Activated T-cell treated with anti-CD3 and anti-CD28 coated beads, Interleukin-2, amount 50 U/mL, for 1 hour (primary cell): ENCODE results near the gene DAW1.
"Not testable (repeated sequence)": the region's sequence is repeated elsewhere in the genome, so short reads cannot be mapped to it uniquely, and the experiment has no call there.

Experiments
- DNase-seq: peaks from one replicate; pipeline ENCODE4 v3.0.0-alpha.2; 2020

The DAW1 gene

DNA sequence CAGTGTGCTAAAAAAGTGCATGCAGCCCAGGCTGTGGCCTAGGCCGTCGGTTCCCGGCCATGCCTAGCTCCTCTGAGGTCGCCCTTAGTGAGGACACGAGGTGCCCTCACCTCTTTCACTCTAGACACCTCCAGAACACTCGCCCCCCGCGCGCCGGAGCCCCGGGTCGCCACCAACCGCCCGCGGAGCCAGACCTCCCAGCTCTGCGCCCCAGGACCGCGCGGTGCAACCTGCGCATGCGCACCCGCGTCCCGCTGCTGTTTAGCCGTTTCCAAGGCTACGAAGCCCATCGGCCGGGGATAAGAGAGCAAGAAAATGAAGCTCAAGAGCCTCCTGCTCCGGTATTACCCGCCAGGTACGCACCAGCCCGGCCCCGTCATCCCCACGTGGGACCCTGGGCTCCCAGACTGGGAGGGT is at the start of gene DAW1:
Gene DAW1, plus strand, starts transcription at position 257 of the 417 bp plus-strand sequence. Its CDS starts 59 bp downstream, at position 316.
- DNase-seq: peak; percentile 45

DNA sequence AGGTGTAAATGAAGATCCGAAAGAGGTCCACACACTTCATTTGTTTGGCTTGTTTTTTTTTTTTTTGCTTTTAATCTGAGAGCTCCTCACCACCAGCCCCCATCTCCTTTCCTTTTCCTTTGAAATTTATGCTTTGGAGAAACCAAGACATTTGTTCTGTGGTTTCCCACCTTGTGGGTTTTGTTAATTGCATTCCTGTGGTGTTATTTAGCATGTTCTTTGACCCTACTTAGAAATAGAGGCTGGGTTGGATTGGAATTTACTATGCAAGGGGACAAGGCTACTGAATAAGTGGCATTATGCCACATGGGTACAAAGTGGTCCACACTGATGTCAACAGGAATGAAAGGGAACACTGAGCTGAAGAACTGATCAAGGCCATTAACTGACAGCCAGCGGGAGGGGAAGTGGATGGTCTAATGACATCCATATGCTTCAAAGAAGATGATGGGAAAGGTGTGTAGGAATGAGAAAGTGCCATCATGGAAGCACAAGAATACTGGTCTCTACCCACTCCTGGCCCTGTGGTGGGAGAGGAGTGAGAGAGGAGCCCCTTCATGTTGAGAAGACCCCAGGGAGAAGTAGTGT is 48.9 kb upstream of the DAW1 start:
- DNase-seq: no peak

DNA sequence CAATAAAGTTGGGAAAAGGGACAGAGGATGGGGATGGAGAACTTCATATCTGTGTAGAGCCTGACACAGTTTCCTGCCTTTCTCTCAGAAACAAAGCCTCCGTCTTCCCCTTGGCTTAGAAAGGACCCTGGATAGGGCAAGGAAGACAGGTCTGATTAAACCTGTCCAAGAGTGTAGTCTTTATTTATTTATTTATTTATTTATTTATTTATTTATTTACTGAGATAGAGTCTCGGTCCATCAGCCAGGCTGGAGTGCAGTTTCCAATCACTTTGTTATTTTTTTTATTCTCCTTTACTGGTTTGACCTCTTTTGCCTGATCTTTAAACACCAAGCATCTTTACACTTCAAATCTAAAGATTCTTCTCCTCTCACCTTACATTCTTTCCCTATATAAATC is 47.5 kb upstream of the DAW1 start:
- no peak for DNase-seq

DNA sequence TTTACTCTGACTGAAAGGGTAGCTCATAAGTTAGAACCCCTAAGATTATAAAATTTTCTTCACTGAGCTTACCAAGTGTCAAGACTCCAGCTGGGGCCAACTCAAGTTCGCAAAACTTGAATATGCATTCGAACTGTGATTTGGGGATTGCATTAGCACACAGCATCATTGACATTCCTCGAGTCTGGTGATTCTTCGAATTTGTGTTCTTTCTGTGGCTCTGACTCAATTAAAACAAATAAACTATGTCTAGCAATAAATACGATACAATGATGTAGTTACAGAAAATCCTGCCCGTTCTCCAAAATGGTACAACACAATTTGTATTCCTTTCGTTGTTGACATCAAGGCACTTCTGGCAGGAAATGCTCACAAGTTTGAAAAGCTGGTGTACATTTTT is 46.7 kb upstream of the DAW1 start:
- no peak for DNase-seq

DNA sequence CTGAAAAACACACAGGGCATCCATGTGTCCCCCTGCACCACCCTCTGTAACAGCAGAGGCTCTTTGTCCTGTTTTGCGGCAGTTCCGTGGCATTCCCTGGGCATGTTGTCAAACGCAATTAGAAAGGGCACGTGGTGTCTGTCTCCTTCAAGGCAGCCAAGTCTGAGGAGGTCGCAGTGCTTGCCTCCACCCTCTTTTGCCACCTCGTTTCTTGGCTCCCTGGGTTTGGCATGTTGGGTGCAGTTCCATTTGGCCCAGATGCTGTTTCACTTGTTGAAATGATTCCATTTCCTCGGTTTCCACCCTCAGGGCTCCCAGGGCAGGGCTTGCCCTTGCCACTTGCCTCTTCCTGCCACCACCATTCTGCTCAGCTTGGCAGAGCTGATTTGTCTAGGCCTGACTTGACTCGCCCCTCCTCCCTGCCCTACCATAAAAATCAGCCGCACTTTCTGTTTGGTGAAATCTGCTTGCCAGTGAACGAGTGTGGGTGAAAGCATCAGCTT is 45.4 kb upstream of the DAW1 start:
- DNase-seq: no peak

- no peak for DNase-seq
Observed at GRCh38 chr2:227826563-227826962, 44.9 kb upstream of the DAW1 start.

- no peak for DNase-seq
Observed at GRCh38 chr2:227827143-227827542, 44.3 kb upstream of the DAW1 start.

- no peak for DNase-seq
Observed at GRCh38 chr2:227828477-227828912, 42.9 kb upstream of the DAW1 start.

DNA sequence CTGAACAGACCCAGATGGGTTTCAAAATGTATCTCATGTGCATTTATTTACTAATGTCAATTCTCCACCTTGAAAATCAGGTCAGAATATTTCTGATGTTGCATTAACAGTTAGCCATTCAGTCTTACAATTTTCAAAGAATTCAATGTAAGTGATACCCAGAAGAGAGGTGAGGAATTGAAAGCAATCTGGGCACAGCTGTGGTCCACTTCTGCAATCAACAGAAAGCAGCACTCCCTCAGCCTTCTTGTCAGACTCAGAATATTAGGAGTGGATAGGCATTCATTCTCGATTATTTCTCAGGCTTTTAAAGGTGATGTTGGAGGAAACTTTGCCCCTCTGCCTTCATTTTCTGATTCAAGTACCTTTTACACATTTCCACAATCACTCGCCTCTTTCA is 42.1 kb upstream of the DAW1 start:
- no peak for DNase-seq

- no peak for DNase-seq
Observed at GRCh38 chr2:227834423-227834822, 37.0 kb upstream of the DAW1 start.

DNA sequence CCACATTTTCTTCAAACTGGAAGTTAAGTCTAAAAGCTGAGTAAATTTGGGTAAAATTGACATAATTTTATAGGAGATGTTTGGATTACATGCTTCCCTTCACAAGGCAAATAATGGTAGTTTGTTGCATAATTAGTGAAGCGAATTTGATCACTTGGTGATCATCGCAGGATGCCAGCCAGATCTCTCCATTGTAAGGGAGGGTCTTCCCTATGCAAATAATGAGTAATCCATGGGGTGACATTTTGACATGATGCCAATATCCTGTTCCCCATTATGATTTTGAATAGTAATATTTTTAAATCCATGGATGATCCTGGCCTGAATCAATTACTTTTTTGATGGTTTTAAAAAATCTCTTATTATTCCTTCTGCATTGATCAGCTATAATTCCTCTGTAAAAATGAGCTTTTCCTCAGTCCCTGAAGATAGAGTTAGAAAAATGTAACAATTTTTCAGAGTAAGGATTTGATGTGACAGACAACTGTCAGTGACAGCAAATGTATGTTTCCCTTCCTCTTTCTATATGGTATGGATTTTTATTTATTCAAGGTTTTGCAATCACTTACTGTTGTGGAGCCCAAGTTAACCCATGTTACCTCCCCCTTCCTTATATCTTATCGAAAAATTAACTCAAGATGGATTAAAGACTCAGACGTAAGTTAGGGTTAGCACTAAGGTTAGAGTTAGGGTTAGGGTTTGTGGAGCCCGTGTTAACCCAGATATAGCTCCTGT is 36.3 kb upstream of the DAW1 start:
- no peak for DNase-seq

DNA sequence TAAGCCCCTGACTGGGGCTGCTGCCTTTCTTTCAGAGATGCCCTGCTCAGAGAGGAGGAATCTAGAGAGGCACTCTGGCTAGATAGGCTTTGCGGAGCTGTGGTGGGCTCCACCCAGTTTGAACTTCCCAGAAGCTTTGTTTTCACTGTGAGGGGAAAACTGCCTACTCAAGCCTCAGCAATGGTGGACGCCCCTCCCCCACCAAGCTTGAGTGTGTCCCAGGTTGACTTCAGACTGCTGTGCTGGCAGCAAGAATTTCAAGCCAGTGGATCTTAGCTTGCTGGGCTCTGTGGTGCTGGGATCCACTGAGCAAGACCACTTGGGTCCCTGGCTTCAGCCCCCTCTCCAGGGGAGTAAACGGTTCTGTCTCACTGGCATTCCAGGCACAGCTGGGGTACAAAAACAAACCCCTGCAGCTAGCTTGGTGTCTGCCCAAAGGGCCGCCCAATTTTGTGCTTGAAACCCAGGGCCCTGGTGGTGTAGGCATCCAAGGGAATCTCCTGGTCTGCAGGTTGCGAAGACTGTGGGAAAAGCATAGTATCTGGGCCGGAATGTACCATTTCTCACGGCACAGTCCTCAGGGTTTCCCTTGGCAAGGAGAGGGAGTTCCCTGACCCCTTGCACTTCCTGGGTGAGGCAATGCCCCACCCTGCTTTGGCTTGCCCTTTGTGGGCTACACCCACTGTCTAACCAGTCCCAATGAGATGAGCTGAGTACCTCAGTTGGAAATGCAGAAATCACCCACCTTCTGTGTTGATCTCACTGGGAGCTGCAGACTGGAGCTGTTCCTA is 31.9 kb upstream of the DAW1 start:
- not testable (repeated sequence) for DNase-seq

- no peak for DNase-seq
Observed at GRCh38 chr2:227846831-227847230, 24.6 kb upstream of the DAW1 start.

GRCh38 chr2:227848146-227848545 is 23.3 kb upstream of the DAW1 start:
- DNase-seq: no peak

DNA sequence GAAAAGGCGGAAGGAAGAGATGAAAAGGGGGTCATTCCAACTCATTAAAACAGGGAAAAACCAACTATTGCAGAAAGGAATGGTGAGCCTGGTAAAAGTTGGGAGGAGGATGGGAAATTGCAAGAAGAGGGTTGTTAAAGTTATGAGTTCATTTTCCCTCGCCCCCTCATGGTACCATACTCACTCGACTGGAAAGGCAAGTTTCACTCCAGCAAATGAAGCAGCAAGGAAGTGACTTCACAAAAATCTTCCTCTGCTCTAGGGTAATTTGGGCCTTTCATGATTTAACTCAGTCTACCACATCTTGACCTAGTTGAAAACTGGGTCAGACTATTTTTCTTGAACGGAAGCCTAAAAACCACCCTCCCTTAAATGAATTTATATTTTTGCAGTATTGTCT is 22.8 kb upstream of the DAW1 start:
- no peak for DNase-seq

DNA sequence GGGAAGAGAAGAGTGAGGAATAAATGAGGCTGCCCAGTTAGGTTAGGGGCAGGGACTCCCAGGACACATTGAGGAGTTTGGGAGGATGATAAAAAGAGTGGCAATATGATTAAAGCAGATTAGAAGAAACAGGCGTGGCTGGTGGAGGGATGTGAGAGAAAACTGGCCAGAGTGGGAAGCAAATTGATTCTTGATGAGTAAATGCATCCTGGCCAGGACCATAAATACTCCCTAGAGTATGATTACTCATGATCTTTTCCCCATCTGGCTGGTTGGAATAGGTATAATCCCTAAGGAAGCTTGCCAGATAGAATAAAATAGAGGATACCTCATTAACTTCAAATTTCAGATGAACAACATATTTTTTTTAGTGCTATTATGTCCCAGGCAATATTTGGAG is 21.5 kb upstream of the DAW1 start:
- no peak for DNase-seq

DNA sequence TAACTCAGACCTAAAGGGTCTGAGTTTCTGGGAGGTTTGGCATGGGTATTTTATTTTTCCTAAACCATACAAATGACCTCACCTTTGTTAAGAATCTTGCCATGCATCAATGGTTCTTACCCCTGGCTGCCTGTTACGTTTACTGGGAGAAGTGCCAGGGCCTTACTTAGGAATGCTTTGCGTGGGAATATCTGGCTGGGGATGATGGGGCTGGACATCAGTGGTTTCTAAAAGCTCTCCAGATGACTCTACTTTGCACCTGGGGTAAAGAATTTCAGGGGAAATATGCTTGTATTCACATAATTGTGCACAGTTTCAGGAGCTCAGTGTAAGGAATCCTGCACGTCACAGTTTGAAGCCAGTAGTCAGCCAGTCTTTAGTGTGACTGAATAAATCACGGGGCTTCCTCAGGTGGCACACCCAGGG is 18.2 kb upstream of the DAW1 start:
- no peak for DNase-seq

GRCh38 chr2:227853765-227854271 is 17.6 kb upstream of the DAW1 start:
- DNase-seq: no peak

- DNase-seq: no peak
Observed at GRCh38 chr2:227855440-227855839, 16.0 kb upstream of the DAW1 start.

DNA sequence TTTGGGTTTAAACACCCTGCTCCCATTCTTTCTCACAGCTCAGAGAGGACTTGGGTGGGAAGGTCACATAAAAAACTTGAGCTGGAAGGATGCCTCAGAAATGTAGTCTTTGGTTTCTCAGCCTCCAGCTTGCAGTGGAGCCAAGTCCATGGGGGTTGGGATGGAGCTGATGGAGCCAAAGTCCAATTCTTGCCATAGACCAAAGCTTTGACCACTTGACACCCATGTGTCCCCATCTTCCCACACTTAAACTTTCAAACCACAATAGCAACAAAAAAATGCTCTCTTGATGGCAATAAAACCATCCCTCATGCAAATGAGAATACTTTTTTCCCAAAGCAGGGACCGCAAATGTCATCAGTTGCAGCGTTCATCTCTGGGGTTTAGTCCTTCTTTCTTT is 14.7 kb upstream of the DAW1 start:
- no peak for DNase-seq

- no peak for DNase-seq
Observed at GRCh38 chr2:227860221-227860641, 11.2 kb upstream of the DAW1 start.

DNA sequence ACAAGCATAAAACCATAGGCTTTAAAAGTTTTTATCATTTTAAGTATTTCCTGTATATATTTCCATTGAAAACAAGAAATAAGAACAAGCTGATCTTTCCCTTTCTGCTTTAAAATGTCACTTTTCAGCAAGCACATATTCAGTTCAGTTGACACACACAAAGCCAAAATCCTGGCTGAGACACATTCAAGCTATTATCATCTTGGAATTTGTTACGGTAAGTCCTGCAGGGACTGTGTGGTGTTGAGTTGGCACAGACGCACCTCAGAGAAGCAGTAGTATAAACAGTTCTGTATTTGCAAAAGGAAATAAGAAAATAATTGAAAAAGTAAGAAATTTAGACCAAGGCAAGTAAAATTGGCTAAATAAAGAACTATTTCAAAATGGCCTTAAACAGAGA is 10.4 kb upstream of the DAW1 start:
- no peak for DNase-seq

DNA sequence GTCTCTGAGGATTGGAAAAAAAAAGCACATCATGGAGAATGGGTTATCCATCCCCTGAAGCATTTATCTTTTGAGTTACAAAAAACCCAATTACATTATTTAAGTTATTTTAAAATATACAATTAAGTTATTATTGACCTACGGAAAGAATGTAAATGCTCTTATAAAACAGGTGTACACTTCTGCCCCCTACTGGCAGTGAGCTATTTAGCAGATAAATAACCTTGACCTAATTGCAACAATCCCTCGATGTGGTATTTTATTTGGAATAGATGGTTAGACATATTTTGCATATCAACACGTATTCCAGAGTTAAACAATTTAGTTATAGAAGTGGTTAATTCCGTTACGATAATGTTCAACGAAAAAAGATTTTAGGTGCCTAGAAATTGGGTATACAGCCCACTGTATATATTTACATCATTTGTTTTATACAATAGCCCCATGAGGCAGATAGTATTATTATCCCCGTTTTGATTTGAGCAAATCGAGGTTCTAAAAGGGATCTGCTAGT is 9.1 kb upstream of the DAW1 start:
- DNase-seq: no peak
